SH-SY5Y (cell line): ENCODE results near the gene C11orf58.

Source experiments
- GATA2 ChIP-seq: IDR thresholded peaks from 2 replicates; pipeline ENCODE4 v1.6.1; 2011; ENCODE audit warnings: mild to moderate bottlenecking, low read depth, low read length
- GATA3 ChIP-seq: IDR thresholded peaks from 2 replicates; pipeline ENCODE4 v1.6.1; 2011; ENCODE audit warnings: low read depth, mild to moderate bottlenecking, low read length, moderate library complexity

DNA sequence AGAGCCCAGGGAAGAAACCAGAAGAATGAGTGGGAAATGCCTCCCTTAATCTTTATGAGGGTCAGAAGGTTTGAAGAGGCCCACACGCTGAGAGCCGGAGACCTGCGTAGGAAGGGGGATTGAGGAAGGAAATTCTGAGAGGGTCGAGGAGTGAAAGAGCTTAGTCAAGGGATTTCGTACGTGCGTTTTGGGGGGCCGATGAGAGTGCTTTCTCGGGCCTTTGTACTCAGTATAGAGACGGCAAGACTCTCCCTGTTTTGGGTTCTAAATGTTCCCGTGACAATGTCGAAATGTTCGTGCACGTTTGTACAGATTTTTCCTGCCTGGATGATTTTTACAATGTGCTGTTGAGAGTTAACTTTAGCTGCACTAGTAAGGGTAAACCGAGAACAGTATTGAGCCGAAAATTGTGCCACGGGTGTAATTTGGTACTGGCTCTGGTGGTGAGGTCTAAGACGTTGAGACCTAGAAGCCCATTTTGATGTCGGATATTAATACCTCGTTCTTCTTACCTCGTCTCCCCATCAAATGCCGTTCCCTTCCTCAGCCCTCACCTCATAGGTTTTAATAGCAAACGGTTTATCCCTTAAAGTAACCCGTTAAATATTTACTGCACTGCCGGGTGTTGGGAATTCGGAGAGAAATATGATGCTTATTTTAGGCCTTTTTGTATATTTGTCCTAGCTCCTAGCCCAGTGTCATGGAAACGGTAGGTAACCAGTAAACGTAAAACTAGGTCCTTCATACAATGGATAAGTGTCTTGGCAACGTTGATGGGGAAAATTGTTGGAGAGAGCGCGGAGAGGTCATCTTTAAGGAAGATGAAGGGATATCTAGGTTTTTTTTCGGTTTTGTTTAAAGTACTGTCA is 734 bp downstream of the C11orf58 start:
- TF ChIP-seq GATA3: no peak
- no peak for TF ChIP-seq GATA2
